Gastroesophageal sphincter (tissue), 4 donors: Measurements from ENCODE around the gene B4GALT5. TPM values are rescaled to one million over a fixed set of nuclear protein-coding genes. Genes with fewer than 3 reads are reported as not detected.
A peak's percentile ranks its signal among the peaks of the same experiment; 100 is the strongest.

ENCODE experiments used
- ATAC-seq: fragments of 150-250 bp; one replicate; pipeline ENCODE4 v1.9.1; 2016; ENCODE audit warnings: mild to moderate bottlenecking, moderate library complexity
- H3K27ac ChIP-seq, 4 donors: fragments of 200-600 bp; sonication (generic) in 3 of 4; 1 replicate in 3 of 4; 2 replicates in 1 of 4; pipeline ENCODE4 v1.5.1; 2016 to 2019
- H3K27me3 ChIP-seq: fragments of 200-600 bp; sonication (generic); one replicate; pipeline ENCODE4 v1.5.1; 2019
- H3K36me3 ChIP-seq, 2 donors: fragments of 200-600 bp; sonication (generic); one replicate each; pipeline ENCODE4 v1.5.1; 2019; ENCODE audit warnings: control low read depth in 1 of 2
- H3K4me1 ChIP-seq, 3 donors: fragments of 200-600 bp; sonication (generic); 1 replicate in 2 of 3; 2 replicates in 1 of 3; pipeline ENCODE4 v1.5.1; 2016 to 2019; ENCODE audit warnings: control low read depth in 2 of 3
- H3K4me3 ChIP-seq, 2 donors: fragments of 200-600 bp; sonication (generic); one replicate each; pipeline ENCODE4 v1.5.1; 2019; ENCODE audit warnings: mild to moderate bottlenecking in 1 of 2, moderate library complexity in 1 of 2
- H3K9me3 ChIP-seq, 3 donors: fragments of 200-600 bp; sonication (generic); one replicate each; pipeline ENCODE4 v1.5.1; 2017 to 2019; ENCODE audit warnings: control low read depth in 2 of 3
- EP300 ChIP-seq: sonication (generic); formaldehyde crosslinking; IDR thresholded peaks from one replicate; pipeline ENCODE4 v1.6.1; 2017; ENCODE audit warnings: antibody characterized with exemption, mild to moderate bottlenecking
- POLR2A ChIP-seq, 2 donors: fragments of 450-650 bp; IDR thresholded peaks; one replicate each; pipeline ENCODE4 v1.6.1; 2017; ENCODE audit warnings: antibody characterized with exemption in 2 of 2, mild to moderate bottlenecking in 2 of 2, moderate library complexity in 1 of 2
- POLR2AphosphoS5 ChIP-seq: sonication (generic); formaldehyde crosslinking; IDR thresholded peaks from one replicate; pipeline ENCODE4 v1.6.1; 2017; ENCODE audit warnings: antibody characterized with exemption
- WGBS, 2 donors: methylation state at CpG; one replicate each; pipeline ENCODE4 v1.1.5; 2018; ENCODE audit warnings: low coverage in 1 of 2; 5-methylcytosine and 5-hydroxymethylcytosine counted together
- total RNA-seq, 4 donors: library from RNA; depleted of rRNA; stranded (reverse); fragments of >200 nt; gene quantifications; one replicate each; pipeline ENCODE4 v1.1.0, GENCODE V29; 2016
- TF ChIP-seq, protein P1 (sequence below), 4 experiments: fragments of 200-600 bp in 2 of 4; fragments of 450-650 bp in 2 of 4; sonication (generic) in 1 of 4; IDR thresholded peaks; one replicate each; pipeline ENCODE4 v1.5.1; 2017 to 2019; ENCODE audit warnings: antibody characterized with exemption in 4 of 4, mild to moderate bottlenecking in 2 of 4, moderate library complexity in 2 of 4

The B4GALT5 gene
- total RNA-seq, 4 donors from 2014 or later = 20.2 to 35.6 (median 28.8) TPM

- Histone ChIP-seq H3K4me1 (peaks cover 0 to 15% (median 3%) of the 10 kb centered on the region in 3 donors), H3K27me3 (no peaks in the 10 kb centered on the region), H3K9me3 (no peaks in the 10 kb centered on the region), H3K4me3 (no peak overlapping the region), H3K27ac (no peak overlapping the region), H3K36me3 (peaks cover 0 to 54% of the 10 kb centered on the region in 2 donors)
- no peak for TF ChIP-seq POLR2A (IDR thresholded peaks at IDR 0.05)
- TF ChIP-seq, protein P1, sequence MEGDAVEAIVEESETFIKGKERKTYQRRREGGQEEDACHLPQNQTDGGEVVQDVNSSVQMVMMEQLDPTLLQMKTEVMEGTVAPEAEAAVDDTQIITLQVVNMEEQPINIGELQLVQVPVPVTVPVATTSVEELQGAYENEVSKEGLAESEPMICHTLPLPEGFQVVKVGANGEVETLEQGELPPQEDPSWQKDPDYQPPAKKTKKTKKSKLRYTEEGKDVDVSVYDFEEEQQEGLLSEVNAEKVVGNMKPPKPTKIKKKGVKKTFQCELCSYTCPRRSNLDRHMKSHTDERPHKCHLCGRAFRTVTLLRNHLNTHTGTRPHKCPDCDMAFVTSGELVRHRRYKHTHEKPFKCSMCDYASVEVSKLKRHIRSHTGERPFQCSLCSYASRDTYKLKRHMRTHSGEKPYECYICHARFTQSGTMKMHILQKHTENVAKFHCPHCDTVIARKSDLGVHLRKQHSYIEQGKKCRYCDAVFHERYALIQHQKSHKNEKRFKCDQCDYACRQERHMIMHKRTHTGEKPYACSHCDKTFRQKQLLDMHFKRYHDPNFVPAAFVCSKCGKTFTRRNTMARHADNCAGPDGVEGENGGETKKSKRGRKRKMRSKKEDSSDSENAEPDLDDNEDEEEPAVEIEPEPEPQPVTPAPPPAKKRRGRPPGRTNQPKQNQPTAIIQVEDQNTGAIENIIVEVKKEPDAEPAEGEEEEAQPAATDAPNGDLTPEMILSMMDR (IDR thresholded peaks at IDR 0.05) = no peak
- no peak for TF ChIP-seq EP300
- TF ChIP-seq POLR2AphosphoS5 = no peak
- no peak for ATAC-seq
- WGBS, 2 donors = 91 to 94% methylated on average over 4 to 5 of the region's 5 CpGs
Observed at GRCh38 chr20:49634116-49634515, 79.6 kb downstream of the B4GALT5 start.

DNA sequence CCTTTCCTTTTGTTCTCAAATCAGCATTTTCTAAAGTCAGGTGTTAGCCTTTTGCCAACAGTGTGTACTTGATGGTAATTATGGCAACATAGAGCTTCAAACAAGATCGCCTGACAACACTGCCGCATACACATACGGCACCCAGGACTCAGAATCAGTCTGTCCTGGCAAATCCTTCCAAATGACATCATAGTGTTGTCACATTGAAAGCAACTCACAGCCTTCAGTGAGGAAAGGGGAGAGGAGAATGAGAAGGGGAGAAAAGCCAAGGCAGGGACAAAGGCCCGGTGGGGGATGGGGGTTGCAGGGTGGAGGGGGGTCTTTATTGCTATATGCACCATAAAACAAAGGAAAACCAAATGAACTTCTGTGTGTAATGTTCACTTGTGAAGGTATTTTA, 80.0 kb downstream of the B4GALT5 start:
- TF ChIP-seq POLR2A (IDR thresholded peaks at IDR 0.05) = no peak
- TF ChIP-seq, protein P1 (IDR thresholded peaks at IDR 0.05) = no peak
- no peak for TF ChIP-seq POLR2AphosphoS5
- no peak for TF ChIP-seq EP300

DNA sequence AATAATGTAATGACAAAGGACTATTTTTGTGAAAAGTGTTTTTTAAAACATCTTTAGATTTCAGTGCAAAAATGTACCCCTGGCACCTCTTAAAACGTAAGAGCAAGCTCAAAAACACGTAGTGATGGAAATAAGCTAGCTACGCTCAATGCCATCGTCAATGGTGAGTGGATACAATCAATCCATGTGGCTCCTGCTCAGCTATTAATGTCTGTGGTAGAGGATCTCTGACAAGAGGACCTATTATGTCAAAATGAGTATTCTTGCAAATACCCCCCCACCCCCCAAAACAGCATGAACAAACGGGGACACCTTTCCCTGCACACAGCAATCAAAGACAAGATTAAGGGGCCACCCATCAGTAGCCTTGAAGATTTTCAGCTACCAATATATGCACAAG, 80.7 kb downstream of the B4GALT5 start:
- peaks cover 0 to 44% of the 10 kb centered on the region in 2 donors for H3K36me3 ChIP-seq
- no peaks in the 10 kb centered on the region for H3K27me3 ChIP-seq
- no peak overlapping the region for H3K27ac ChIP-seq
- 78 to 92% methylated on average over 4 to 5 of the region's 5 CpGs for WGBS, 2 donors
- no peak for TF ChIP-seq EP300
- no peak for TF ChIP-seq POLR2A (IDR thresholded peaks at IDR 0.05)
- no peak for TF ChIP-seq POLR2AphosphoS5
- TF ChIP-seq, protein P1 (IDR thresholded peaks at IDR 0.05) = no peak
- peaks cover 0 to 15% (median 3%) of the 10 kb centered on the region in 3 donors for H3K4me1 ChIP-seq
- peaks cover 0 to 5% (median 0%) of the 10 kb centered on the region in 3 donors for H3K9me3 ChIP-seq
- H3K4me3 ChIP-seq = no peak overlapping the region
- no peak for ATAC-seq

More for the DNA sequence above, 80.0 kb downstream of the B4GALT5 start:
- Histone ChIP-seq H3K27ac (no peak overlapping the region), H3K36me3 (peaks cover 0 to 50% of the 10 kb centered on the region in 2 donors), H3K4me3 (no peak overlapping the region), H3K4me1 (peaks cover 0 to 15% (median 3%) of the 10 kb centered on the region in 3 donors), H3K27me3 (no peaks in the 10 kb centered on the region), H3K9me3 (peaks cover 0 to under 1% (median 0%) of the 10 kb centered on the region in 3 donors)
- 93 to 100% methylated on average over 2 to 4 of the region's 4 CpGs for WGBS, 2 donors
- no peak for ATAC-seq

- Histone ChIP-seq H3K36me3 (peaks cover 0 to 33% of the 10 kb centered on the region in 2 donors), H3K27ac (peak overlapping the region in 1 of 4 donors; percentile 18), H3K4me3 (no peak overlapping the region), H3K27me3 (no peaks in the 10 kb centered on the region), H3K4me1 (peaks cover 0 to 15% (median 3%) of the 10 kb centered on the region in 3 donors), H3K9me3 (peaks cover 0 to 5% (median 0%) of the 10 kb centered on the region in 3 donors)
- 82 to 92% methylated on average over 7 to 9 of the region's 15 CpGs for WGBS, 2 donors
- no peak for ATAC-seq
- TF ChIP-seq, protein P1 (IDR thresholded peaks at IDR 0.05) = no peak
Observed at GRCh38 chr20:49631856-49632418, 81.7 kb downstream of the B4GALT5 start.

DNA sequence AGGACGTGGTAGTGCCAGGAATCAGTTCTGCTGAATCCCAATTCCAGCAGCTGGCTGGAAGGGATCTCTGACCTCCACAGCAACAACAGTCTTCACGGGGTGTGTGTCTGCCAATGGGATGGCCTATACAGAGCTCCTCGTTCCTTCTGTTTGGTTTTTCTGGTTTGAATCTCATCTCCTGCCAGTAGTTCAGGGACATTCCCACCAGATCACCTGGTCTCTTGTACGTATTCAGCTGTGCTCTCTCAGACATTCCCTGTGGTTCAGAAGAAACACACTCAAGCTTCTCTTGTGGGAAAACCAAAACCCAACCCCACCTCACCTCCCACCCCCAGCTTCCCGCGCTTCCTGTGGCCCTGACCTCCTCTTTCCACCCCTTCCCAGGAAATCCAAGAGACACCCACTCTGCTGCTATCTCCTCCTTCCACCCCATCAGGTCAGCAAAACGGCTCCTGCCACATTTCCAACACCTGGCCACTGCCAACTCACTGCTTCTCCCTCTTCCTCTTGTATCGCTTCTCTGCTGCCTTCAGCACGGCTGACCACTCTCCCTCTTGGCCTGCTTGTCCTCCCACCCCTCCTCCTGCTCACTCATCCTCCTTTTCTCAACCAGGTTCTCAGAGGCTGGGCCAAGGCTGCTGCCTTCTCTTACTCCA, 82.5 kb downstream of the B4GALT5 start:
- WGBS, 2 donors = 39 to 45% methylated on average over 6 to 8 of the region's 9 CpGs

More for the DNA sequence above, 82.5 kb downstream of the B4GALT5 start:
- no peak overlapping the region for H3K4me3 ChIP-seq
- peak; percentile 43 for ATAC-seq
- TF ChIP-seq POLR2AphosphoS5 (peak; percentile 5), POLR2A (IDR thresholded peaks at IDR 0.05) (no peak)
- H3K4me1 ChIP-seq = peaks cover 0 to 15% (median 3%) of the 10 kb centered on the region in 3 donors
- H3K9me3 ChIP-seq = peaks cover 0 to 5% (median 0%) of the 10 kb centered on the region in 3 donors
- H3K27ac ChIP-seq = peak overlapping the region in 3 of 4 donors; percentile 2 to 37 (median 18)
- H3K36me3 ChIP-seq = peaks cover 0 to 25% of the 10 kb centered on the region in 2 donors
- no peaks in the 10 kb centered on the region for H3K27me3 ChIP-seq
